Skeletal muscle cell (primary cell): ENCODE measurements around the gene OR2Y1.
"Not testable (repeated sequence)": the region's sequence is repeated elsewhere in the genome, so short reads cannot be mapped to it uniquely, and the experiment has no call there.

ENCODE experiments used
- DNase-seq: peaks from one replicate; pipeline ENCODE4 v3.0.0-alpha.2; 2010; ENCODE audit warnings: low read depth
- H3K4me3 ChIP-seq: 2 replicates; pipeline ENCODE4 v1.5.1; 2011; ENCODE audit warnings: low read depth, mild to moderate bottlenecking, control low read depth, low read length, moderate library complexity

The OR2Y1 gene

GRCh38 chr5:180744253-180744652 is 4.4 kb upstream of the OR2Y1 start:
- DNase-seq: no peak
- no peak overlapping the region for H3K4me3 ChIP-seq

GRCh38 chr5:180742727-180743126 is 2.9 kb upstream of the OR2Y1 start:
- DNase-seq: no peak
- no peak overlapping the region for H3K4me3 ChIP-seq

GRCh38 chr5:180740953-180741352 is 1.1 kb upstream of the OR2Y1 start:
- H3K4me3 ChIP-seq, DNase-seq: not testable (repeated sequence)

GRCh38 chr5:180739271-180739670 is 587 bp downstream of the OR2Y1 start:
- no peak for DNase-seq

GRCh38 chr5:180736536-180736935 is 3.3 kb downstream of the OR2Y1 start:
- no peak for DNase-seq
- H3K4me3 ChIP-seq: no peak overlapping the region

More at GRCh38 chr5:180739271-180739670, 587 bp downstream of the OR2Y1 start:
- H3K4me3 ChIP-seq: no peak overlapping the region

GRCh38 chr5:180724944-180725343 is 14.9 kb downstream of the OR2Y1 start:
- no peak for DNase-seq
- H3K4me3 ChIP-seq: no peak overlapping the region

GRCh38 chr5:180723936-180724335 is 15.9 kb downstream of the OR2Y1 start:
- no peak for DNase-seq
- no peak overlapping the region for H3K4me3 ChIP-seq

GRCh38 chr5:180720486-180720885 is 19.4 kb downstream of the OR2Y1 start:
- no peak overlapping the region for H3K4me3 ChIP-seq
- DNase-seq: no peak

- DNase-seq: no peak
- no peak overlapping the region for H3K4me3 ChIP-seq
These were observed 20.1 kb downstream of the OR2Y1 start for GRCh38 chr5:180719781-180720180.

GRCh38 chr5:180718810-180719453 is 20.9 kb downstream of the OR2Y1 start:
- H3K4me3 ChIP-seq: no peak overlapping the region
- no peak for DNase-seq

GRCh38 chr5:180717989-180718388 is 21.9 kb downstream of the OR2Y1 start:
- no peak for DNase-seq

GRCh38 chr5:180704362-180704761 is 35.5 kb downstream of the OR2Y1 start:
- DNase-seq: no peak
- no peak overlapping the region for H3K4me3 ChIP-seq

More at GRCh38 chr5:180717989-180718388, 21.9 kb downstream of the OR2Y1 start:
- no peak overlapping the region for H3K4me3 ChIP-seq

GRCh38 chr5:180703912-180704311 is 35.9 kb downstream of the OR2Y1 start:
- no peak for DNase-seq
- no peak overlapping the region for H3K4me3 ChIP-seq

GRCh38 chr5:180703371-180703770 is 36.5 kb downstream of the OR2Y1 start:
- DNase-seq: not testable (repeated sequence)

GRCh38 chr5:180700440-180700839 is 39.4 kb downstream of the OR2Y1 start:
- not testable (repeated sequence) for H3K4me3 ChIP-seq, DNase-seq

More at GRCh38 chr5:180703371-180703770, 36.5 kb downstream of the OR2Y1 start:
- not testable (repeated sequence) for H3K4me3 ChIP-seq

- DNase-seq: no peak
These were observed 40.8 kb downstream of the OR2Y1 start for GRCh38 chr5:180699042-180699441.

GRCh38 chr5:180696116-180696515 is 43.7 kb downstream of the OR2Y1 start:
- DNase-seq: no peak
- no peak overlapping the region for H3K4me3 ChIP-seq

More at GRCh38 chr5:180699042-180699441, 40.8 kb downstream of the OR2Y1 start:
- no peak overlapping the region for H3K4me3 ChIP-seq

GRCh38 chr5:180692429-180692828 is 47.4 kb downstream of the OR2Y1 start:
- H3K4me3 ChIP-seq: no peak overlapping the region
- DNase-seq: no peak

- no peak overlapping the region for H3K4me3 ChIP-seq
- no peak for DNase-seq
These were observed 48.8 kb downstream of the OR2Y1 start for GRCh38 chr5:180691046-180691445.

- H3K4me3 ChIP-seq: no peak overlapping the region
- no peak for DNase-seq
These were observed 49.3 kb downstream of the OR2Y1 start for GRCh38 chr5:180690562-180690961.

- no peak overlapping the region for H3K4me3 ChIP-seq
- DNase-seq: no peak
These were observed 50.1 kb downstream of the OR2Y1 start for GRCh38 chr5:180689775-180690174.
